Measurements from ENCODE around the gene KIF4A.
A peak's percentile ranks its signal among the peaks of the same experiment; 100 is the strongest.

KIF4A gene

DNA sequence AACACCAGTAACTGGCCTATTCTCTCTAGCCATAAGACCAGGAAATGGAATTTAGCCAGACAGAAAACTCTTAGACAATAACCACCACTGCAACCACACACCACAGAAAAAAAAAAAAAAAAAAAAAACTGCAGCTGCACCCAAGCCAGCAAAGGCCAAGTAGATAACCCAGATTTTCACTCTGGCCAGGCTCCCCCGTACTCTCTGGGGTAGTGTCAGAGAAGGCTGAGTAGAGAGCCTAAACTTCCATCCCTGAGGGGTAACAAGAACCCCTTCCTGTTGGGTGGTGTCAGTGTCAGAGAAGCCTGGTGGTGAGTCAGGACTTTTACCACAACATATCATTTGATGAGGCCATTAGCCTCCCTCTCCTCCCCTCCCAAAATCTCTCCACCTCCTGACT lies 149.1 kb downstream of the KIF4A start:
- no peak for DNase-seq (ENCODE audit: low read depth in 2 of 2)

DNA sequence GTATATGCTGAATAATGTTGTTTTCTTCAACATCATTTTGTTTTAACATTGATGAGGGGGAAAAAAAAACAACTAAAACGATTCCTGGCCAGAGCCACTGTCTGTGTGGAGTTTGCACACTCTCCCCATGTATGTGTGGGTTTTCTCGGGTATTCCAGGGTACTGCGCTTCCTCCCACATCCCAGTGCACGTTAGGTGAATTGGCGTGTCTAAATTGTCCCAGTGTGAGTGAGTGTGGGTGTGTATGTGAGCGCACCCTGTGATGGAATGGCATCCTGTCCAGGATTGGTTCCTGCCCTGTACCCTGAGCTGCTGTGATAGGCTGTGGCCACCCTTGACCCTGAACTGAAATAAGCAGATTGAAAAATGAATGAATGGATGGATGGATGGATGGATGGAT lies 152.3 kb downstream of the KIF4A start:
- DNase-seq (ENCODE audit: low read depth in 2 of 2), result no peak

GRCh38 chrX:70444326-70444945 lies 154.5 kb downstream of the KIF4A start, which contains the start of gene DLG3:
TSS of gene DLG3 (plus strand) at chrX:70444835. CDS start at chrX:70445202, 367 bp downstream.
- DNase-seq (ENCODE audit: low read depth in 2 of 2), result no peak

GRCh38 chrX:70444946-70445656 lies 155.2 kb downstream of the KIF4A start:
- DNase-seq (ENCODE audit: low read depth in 2 of 2), result no peak

DNA sequence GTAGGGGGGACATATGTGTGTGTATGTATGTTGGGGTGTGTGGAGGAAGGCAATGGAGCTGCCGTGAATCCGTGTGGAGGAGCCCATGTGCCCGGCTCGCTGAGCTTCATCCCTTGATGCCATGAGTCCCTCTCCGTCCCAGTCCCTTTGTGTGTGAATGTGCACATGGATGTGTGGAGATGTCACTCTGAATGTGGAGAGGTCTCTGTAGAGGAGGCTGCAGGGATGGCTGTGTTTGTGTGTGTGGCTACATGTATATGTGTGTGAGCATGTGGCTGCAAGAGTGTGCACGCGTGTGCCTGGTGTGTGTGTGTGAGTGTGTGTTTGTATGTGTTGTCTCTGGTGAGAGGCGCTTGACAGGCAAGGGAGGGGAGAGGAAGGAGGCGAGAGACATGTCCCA lies 156.0 kb downstream of the KIF4A start:
- DNase-seq (ENCODE audit: low read depth in 2 of 2), result no peak

DNA sequence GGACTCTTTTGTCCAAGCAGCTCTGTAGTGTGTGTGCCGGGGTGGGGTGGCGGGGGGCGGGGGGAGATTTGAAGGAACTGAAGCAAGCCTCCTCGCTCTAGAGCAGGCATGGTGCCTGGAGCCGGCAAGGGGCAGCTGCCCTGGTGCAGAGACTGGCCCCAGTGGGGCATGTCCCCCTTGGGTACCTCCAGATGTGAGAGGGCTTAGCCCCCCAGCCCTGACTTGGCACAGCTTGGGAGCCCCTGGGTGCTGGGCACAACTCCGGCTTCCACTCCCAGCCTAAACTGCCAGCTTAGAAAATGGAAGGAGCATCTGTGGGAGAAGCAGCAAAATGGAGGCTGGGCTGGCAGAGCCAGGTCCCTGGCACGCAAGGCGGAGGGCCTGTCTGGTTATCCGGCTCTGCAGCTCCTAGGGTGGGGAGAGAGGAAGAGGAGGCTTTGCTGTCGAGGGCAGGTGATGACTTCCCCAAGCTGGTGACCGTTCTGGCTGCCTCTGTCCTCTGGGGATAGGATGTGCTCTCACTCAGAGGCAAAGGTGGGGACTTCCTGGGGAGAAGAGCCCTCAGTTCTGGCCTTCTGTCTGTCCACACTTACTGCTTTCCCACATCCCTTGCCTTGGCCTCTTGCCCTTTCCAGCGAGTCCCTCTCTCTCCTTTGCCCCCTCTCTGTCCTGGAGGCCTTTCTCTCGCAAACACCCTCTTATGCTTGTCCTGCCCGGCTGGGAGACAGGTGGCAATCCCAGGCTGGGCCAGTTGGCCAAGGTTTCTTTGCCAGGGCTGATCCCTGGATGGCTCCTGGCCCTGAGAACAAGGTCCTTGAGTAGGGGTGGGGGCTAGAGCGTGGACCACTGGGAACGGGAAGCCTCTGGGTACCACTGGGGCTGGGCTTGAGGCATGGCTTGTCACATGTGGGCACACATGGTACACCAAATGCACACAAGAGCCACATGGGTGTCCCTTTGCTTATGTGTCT lies 156.8 kb downstream of the KIF4A start:
- DNase-seq (ENCODE audit: low read depth in 2 of 2), result no peak

DNA sequence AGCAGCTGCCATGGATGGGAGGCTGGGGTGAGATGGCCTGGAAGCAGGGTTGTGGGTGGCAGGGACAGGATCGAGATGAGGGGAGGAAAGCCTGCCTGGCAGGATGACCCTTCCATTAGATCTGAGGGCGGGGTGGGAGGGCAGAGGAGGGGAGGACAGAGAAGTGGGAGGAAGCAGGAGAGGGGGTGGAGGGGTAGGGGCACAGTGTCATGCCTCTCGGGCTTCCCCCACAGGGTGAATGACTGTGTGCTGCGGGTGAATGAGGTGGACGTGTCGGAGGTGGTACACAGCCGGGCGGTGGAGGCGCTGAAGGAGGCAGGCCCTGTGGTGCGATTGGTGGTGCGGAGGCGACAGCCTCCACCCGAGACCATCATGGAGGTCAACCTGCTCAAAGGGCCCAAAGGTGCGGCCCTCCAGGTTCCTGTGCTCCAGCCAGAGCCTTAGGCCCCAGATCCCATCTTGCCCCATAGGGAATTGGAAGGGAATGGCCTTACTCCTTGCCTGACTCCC lies 159.6 kb downstream of the KIF4A start:
- DNase-seq (ENCODE audit: low read depth in 2 of 2), result no peak

- DNase-seq (ENCODE audit: low read depth in 2 of 2), result peak in 1 of 2 donors; percentile 23
These were observed 162.3 kb downstream of the KIF4A start for GRCh38 chrX:70452143-70452733.

DNA sequence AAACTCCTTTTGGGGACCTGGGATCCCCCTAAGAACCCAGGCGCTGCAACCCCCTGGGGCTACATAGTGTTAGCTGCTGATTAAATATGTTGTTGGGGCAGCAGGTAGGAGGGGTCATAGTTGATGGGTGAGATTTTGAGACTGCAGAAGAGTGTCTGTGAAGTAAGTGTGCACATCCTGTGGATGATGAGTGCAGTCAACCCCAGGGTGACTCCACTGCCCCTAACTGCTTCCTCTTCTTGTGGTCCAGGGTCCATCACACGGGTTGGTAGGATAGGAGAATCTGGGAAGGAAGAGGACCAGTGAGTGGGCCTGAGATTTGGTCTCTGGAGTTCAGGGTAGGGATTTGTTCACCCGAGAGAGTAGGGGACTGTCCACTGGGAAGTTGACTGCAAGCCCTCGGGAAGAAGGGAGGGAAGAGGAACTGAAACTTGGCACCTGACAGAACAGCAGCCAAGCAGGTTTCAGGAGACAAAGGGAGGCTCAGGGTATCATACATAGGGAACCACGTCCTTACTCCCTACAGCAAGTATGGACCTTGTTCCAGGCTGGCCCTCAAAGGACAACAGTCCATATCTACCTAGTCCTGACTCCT lies 163.2 kb downstream of the KIF4A start:
- no peak for DNase-seq (ENCODE audit: low read depth in 2 of 2)

DNA sequence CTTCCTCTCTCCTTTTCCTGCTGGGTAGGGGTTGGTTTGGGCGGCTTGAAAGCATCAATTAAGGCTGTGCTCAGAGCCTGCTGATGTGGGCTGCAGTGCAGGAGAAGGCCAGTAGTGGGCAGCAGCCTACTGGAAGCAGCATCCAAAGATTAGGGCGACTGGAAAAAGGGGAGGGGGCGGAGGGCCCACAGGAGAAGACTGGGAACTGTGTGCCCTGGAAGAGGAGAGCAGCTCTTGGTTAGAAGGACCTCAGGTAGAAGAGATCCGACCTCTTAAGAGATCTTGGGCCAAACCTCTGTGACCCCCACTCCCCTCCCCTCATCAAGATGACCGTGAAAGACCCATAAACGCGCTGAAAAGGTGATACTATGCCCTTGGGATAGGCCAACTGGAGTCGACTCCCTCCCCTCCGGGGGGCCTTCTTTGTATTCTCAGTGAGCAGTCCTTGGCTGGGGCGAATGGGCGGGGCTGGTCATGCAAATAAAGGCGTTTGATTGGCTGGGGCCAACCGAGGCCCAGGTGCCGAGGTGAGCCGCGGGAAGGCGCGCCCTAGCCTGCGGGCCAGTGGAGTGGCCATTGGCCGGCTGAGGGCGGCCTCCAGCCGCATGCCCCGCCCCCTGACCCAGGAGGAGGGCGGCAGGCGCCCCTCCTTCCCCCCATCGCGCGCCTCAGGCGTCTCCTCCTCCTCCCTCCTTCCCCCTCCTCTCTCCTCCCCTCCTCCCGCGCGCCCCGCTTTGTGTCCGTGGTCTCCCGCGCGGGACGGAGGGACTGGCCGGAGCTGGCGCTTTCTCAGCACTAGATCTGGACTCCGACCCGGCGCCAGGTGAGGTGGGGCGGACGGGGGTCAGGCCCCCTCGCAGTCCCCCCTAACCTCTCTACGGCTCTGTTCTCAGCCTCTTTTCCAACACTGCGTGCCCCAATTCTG lies 164.8 kb downstream of the KIF4A start:
- peak; percentile 49 to 53 for DNase-seq (ENCODE audit: low read depth in 2 of 2)

DNA sequence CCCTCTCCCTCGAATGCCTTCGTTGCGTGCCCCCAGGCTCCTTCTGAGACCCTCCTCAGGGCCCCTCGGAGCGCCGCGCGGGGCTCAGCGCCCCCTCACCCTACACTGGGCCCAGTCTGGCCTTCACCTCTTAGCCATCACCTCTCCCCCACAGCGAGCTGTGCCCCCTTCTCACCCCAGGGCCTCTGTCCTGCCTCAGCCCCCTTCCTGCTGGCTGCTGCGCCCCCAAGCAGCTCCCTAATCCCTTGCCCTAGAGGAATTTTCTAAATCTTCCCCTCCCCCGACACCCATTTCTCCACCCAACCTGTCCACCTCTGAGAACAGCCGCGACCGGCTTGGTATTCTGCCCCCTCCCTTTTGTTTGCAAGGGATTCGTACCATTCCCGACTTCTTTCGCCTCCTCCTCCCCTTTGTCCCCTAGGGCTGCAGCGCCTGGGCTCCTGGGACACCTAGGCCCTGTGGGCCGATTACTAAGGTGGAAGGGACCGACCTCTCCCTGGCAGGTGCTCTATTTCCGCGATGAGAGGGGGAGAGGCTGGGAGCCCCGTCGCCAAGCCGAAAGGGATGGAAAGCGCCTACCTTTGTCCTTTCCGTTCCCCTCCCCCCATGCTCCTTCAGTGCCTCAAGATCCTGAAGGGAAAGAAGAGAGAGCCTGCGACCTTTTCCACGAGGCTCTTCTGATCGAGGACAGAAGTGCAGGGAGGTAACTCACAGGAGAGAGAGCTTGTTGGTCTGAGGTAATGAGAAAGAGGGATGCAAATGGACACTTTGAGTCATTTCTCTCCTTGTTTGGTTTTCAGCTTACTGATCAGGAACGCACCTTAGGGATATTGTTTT lies 165.7 kb downstream of the KIF4A start:
- no peak for DNase-seq (ENCODE audit: low read depth in 2 of 2)

GRCh38 chrX:70456256-70456655 lies 166.4 kb downstream of the KIF4A start:
- DNase-seq (ENCODE audit: low read depth in 2 of 2), result no peak

DNA sequence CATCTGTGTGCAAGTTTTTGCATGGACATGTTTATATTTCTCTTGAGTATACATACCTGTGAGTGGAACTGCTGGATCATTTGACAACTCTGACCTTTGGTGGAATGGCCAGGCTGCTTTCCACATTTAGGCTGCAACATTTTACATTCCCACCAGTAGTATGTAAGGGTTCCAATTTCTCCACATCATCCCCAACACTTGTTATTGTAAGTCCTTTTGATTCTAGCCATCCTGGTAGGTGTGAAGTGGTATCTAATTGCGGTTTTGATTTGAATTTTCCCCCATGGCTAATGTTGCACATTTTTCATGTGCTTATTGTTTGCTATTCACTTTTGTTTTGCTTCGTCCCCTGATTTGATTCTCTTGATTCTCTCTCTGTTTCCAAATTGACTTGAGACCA lies 171.1 kb downstream of the KIF4A start:
- no peak for DNase-seq (ENCODE audit: low read depth in 2 of 2)

DNA sequence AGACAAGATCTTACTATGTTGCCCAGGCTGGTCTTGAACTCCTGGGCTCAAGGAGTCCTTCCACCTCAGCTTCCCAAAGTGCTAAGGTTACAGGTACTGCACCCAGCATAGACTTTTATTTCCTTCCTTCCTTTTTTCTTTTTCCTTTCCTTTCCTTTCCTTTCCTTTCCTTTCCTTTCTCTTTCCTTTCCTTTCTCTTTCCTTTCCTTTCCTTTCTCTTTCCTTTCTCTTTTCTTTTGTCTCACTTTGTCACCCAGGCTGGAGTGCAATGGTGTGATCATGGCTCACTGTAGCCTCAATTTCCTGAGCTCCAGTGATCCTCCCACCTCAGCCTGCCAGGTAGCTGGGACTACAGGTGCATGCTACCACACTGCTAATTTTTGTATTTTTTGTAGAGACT lies 174.1 kb downstream of the KIF4A start:
- DNase-seq (ENCODE audit: low read depth in 2 of 2), result no peak

DNA sequence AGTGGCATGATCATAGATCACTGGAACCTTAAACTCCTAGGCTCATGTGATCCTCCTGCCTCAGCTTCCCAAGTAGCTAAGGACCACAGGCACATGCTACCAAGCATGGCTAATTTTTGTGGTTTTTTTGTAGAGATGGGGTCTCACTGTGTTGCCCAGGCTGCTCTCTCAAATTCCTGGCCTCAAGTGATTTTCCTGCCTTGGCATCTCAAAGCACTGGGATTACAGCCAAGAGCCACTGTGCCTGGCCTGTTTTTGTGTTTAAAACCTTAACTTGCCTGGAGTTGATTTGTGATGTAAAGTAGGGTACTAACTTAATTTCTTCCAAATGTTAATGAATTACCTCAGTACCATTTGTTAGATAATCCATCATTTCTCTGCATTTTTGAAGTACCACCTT lies 177.1 kb downstream of the KIF4A start:
- no peak for DNase-seq (ENCODE audit: low read depth in 2 of 2)

DNA sequence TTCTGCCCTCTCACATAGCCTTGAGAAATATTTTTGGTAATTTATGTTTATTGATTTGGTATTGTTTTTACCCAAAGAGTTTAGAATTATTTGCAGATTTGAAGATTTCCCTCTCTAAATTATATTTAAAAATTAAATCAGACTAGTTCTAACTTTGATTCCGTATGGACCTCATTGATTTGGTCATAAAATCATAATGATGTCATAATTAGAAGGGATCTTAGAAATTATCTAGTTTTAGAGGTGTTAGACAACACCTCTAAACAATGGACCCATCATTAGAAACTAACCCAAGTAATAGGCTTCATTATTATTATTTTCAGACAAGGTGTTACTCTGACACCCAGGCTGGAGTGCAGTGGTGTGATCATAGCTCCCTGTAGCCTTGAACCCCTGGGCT lies 178.8 kb downstream of the KIF4A start:
- DNase-seq (ENCODE audit: low read depth in 2 of 2), result no peak
